HG02763 (cell line): ENCODE data around the gene RIOK2.

Experiments used
- ATAC-seq: cut with Tn5 transposase; IDR thresholded peaks from one replicate; pipeline ENCODE4 v1.9.1; 2021; ENCODE audit warnings: mild to moderate bottlenecking, moderate library complexity; ENCODE audit not compliant: unreplicated experiment

Gene RIOK2

DNA sequence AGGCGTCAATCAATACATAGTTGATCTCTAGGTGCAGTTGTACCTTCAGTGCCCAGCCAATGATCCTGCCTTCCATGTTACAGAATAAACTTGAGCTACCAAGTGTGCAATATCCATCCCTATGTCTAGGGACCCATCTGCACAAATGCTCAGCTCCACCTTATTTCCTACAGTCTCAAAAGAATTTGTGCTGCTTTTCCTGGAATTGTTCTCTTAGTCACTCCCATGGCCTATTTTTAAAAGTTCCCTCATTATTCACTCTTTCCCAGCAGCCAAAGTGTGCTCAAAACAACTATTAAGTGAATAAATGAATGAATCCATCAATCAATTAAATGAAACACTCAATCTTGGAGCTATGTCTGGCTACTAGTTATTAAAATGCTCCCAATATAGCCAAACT, 55.3 kb downstream of the RIOK2 start:
- no peak for ATAC-seq

GRCh38 chr5:97125125-97125683, 57.8 kb downstream of the RIOK2 start:
- ATAC-seq = no peak

GRCh38 chr5:97124335-97124734, 58.7 kb downstream of the RIOK2 start:
- no peak for ATAC-seq

DNA sequence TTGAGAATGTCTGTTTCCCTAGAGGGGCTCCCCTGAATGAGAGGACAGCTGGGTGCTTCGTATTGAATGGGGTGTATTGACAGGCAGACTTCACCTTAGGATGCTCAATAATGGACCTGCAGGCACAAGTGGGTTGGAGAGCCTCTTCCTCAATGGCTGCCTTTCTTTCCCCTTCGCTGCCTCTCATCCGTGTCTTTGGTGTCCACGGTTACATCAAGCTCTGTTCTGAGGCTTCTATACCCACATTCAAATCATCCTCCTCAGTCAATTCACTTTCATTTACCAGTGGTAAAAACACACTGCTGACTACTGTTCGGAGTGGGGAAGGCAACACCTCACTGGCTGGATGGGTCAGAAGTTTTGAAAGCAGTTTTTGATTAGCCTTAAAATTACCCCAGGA, 61.2 kb downstream of the RIOK2 start:
- ATAC-seq = no peak

DNA sequence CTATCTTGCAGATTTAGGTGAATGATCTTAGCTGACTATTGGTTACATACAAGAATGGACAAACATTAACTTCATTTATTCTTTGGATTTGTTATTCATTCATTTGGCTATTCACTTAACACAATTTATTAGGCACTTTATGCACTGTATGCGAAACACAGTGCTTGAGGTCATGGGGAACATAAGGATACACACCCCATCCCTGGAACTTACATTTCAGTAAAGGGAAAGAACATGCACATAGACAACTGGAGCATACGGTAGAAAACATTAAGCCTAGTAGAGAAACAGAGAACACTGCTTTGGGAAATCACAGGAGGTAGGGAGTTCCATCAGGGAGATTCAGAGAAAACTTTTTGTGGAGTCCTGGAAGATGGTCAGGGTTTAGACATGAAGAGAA, 62.9 kb downstream of the RIOK2 start:
- no peak for ATAC-seq

GRCh38 chr5:97119007-97119390, 64.0 kb downstream of the RIOK2 start:
- ATAC-seq = no peak

DNA sequence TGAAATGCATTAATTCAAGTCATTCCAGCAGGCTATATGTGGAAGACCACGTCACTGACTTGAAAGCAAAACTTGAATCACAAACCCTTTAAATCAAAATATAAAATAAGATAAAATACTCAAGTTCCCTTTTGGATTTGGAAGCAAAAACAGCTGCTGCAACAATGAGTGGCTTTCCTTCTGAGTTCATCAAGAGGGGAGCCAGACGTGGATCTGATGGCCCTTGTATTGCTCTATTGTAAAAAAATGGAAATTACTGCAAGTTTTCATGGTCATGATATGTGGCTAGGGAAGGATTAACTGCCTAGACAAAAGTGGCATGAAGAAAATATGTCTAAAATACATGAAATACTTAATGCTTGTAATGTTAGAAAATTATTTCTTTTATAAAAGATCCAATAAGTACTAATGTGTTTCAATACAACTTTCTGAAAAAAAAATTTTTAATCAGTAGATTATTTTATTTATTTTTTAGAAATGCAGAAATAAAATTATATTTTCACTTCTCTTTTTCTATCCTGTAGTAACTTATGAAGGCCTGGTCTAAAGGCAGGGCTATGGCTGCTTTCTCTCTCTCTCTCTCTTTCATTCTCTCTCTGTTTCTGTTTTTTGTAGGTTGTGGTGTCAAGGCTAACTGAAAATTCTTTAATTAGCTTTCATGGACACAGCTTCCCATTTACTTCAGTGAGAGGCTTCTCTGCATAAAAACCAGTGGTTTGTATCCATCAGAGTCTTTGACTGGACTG, 64.6 kb downstream of the RIOK2 start:
- no peak for ATAC-seq

DNA sequence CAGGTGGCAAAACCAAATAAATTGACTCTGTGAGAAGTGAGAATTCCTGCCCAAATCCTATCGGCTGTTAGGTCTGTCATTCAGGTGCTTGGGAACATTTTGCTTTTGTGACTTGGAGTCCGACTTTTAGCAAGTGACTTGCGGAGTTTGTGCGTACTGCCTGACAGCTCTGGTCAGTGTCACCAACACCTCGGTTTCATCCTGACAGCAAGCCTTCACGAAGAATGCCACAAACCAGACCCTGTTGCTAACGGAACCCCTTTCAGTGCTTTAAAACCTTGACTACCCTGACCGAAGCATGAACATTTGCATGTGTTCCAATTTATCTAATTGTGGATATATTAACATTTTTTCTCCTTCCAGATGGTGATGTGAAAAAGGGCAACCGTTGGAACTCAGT, 67.1 kb downstream of the RIOK2 start:
- ATAC-seq = no peak

- no peak for ATAC-seq
These were observed 70.8 kb downstream of the RIOK2 start for GRCh38 chr5:97112230-97112629.

GRCh38 chr5:97111616-97112015, 71.4 kb downstream of the RIOK2 start:
- no peak for ATAC-seq

- no peak for ATAC-seq
These were observed 72.0 kb downstream of the RIOK2 start for GRCh38 chr5:97111004-97111403.
